HFF-Myc (cell line): ENCODE measurements around the gene ZFP62.

Experiments
- DNase-seq: peaks from one replicate; pipeline ENCODE4 v3.0.0-alpha.2; 2011; ENCODE audit warnings: low read depth; ENCODE audit errors: extremely low read depth
- H3K4me3 ChIP-seq: replicated peaks from 2 replicates; pipeline ENCODE4 v1.5.1; 2011; ENCODE audit warnings: low read depth, mild to moderate bottlenecking, control low read depth, low read length
- CTCF ChIP-seq: IDR thresholded peaks from 2 replicates; pipeline ENCODE4 v1.5.1; 2012; ENCODE audit warnings: mild to moderate bottlenecking, low read depth, low read length, control low read depth; ENCODE audit errors: missing control alignments

The ZFP62 gene

GRCh38 chr5:180818677-180819341 lies 42.3 kb downstream of the ZFP62 start:
- TF ChIP-seq CTCF = no peak
- H3K4me3 ChIP-seq = no peak overlapping the region
- no peak for DNase-seq

GRCh38 chr5:180817893-180818674 lies 43.0 kb downstream of the ZFP62 start:
- no peak for DNase-seq
- no peak overlapping the region for H3K4me3 ChIP-seq
- TF ChIP-seq CTCF = no peak

- no peak for DNase-seq
- no peak overlapping the region for H3K4me3 ChIP-seq
- no peak for TF ChIP-seq CTCF
Measured at GRCh38 chr5:180816608-180817534, 44.2 kb downstream of the ZFP62 start.

- H3K4me3 ChIP-seq = no peak overlapping the region
- no peak for DNase-seq
- no peak for TF ChIP-seq CTCF
Measured at GRCh38 chr5:180815293-180815917, 45.7 kb downstream of the ZFP62 start.

- DNase-seq = no peak
- no peak for TF ChIP-seq CTCF
- H3K4me3 ChIP-seq = no peak overlapping the region
Measured at GRCh38 chr5:180813420-180813819, 47.7 kb downstream of the ZFP62 start.

- no peak for DNase-seq
- TF ChIP-seq CTCF = no peak
- H3K4me3 ChIP-seq = 0 out of 2 replicates have a peak overlapping the region, but pooled peaks have one; percentile 56
Measured at GRCh38 chr5:180811623-180812124, 49.4 kb downstream of the ZFP62 start.
